Neural progenitor cell (in vitro differentiated cells): ENCODE data around the gene FUT7. TPM values are rescaled to one million over a fixed set of nuclear protein-coding genes. Genes with fewer than 3 reads are reported as not detected.

Experiments
- DNase-seq: peaks from one replicate; pipeline ENCODE4 v3.0.0-alpha.2; 2016; ENCODE audit warnings: low spot score
- H2AFZ ChIP-seq: fragments of 200-600 bp; sonication (generic); replicated peaks from 2 replicates; pipeline ENCODE4 v1.6.1; 2016; ENCODE audit warnings: antibody characterized with exemption
- H3F3A ChIP-seq: fragments of 200-600 bp; sonication (generic); 2 replicates; pipeline ENCODE4 v1.6.1; 2016; ENCODE audit warnings: antibody characterized with exemption, low read depth
- H3K27ac ChIP-seq: fragments of 200-600 bp; sonication (generic); 2 replicates; pipeline ENCODE4 v1.5.1; 2016; ENCODE audit warnings: mild to moderate bottlenecking
- H3K27me3 ChIP-seq: fragments of 200-600 bp; sonication (generic); 2 replicates; pipeline ENCODE4 v1.6.1; 2016; ENCODE audit warnings: mild to moderate bottlenecking, moderate library complexity
- H3K36me3 ChIP-seq: fragments of 200-600 bp; sonication (generic); 2 replicates; pipeline ENCODE4 v1.5.1; 2016
- H3K4me1 ChIP-seq: fragments of 200-600 bp; sonication (generic); 2 replicates; pipeline ENCODE4 v1.6.1; 2016; ENCODE audit warnings: mixed run types
- H3K4me2 ChIP-seq: fragments of 200-600 bp; sonication (generic); 2 replicates; pipeline ENCODE4 v1.6.1; 2016
- H3K4me3 ChIP-seq: fragments of 200-600 bp; sonication (generic); 2 replicates; pipeline ENCODE4 v1.5.1; 2016
- H3K79me2 ChIP-seq: fragments of 200-600 bp; sonication (generic); 2 replicates; pipeline ENCODE4 v1.6.1; 2016; ENCODE audit warnings: low read depth
- H3K9ac ChIP-seq: fragments of 200-600 bp; sonication (generic); 2 replicates; pipeline ENCODE4 v1.6.1; 2016
- H3K9me3 ChIP-seq: fragments of 200-600 bp; sonication (generic); 2 replicates; pipeline ENCODE4 v1.5.1; 2016; ENCODE audit warnings: low read depth
- H4K20me1 ChIP-seq: fragments of 200-600 bp; sonication (generic); 2 replicates; pipeline ENCODE4 v1.6.1; 2016; ENCODE audit warnings: low read depth
- H3K27ac Mint-ChIP-seq: 3 replicates; pipeline ENCODE4 v1.8.0; 2021; ENCODE audit warnings: mixed read lengths
- H3K27me3 Mint-ChIP-seq: 2 replicates; pipeline ENCODE4 v1.8.0; 2022; ENCODE audit warnings: low read depth, mild to moderate bottlenecking, inconsistent platforms, moderate library complexity, mixed read lengths; ENCODE audit not compliant: insufficient read depth
- H3K36me3 Mint-ChIP-seq: 3 replicates; pipeline ENCODE4 v1.8.0; 2021; ENCODE audit warnings: mixed read lengths
- H3K4me1 Mint-ChIP-seq: 3 replicates; pipeline ENCODE4 v1.8.0; 2021; ENCODE audit warnings: mixed read lengths
- H3K4me3 Mint-ChIP-seq: 3 replicates; pipeline ENCODE4 v1.8.0; 2021; ENCODE audit warnings: mild to moderate bottlenecking, moderate library complexity, mixed read lengths
- H3K9me3 Mint-ChIP-seq: 3 replicates; pipeline ENCODE4 v1.8.0; 2020; ENCODE audit warnings: mixed read lengths
- CTCF ChIP-seq: fragments of 200-600 bp; sonication (generic); IDR thresholded peaks from 2 replicates; pipeline ENCODE4 v1.5.1; 2017; ENCODE audit warnings: antibody characterized with exemption, mild to moderate bottlenecking
- EZH2 ChIP-seq: fragments of 200-600 bp; sonication (generic); IDR thresholded peaks from 2 replicates; pipeline ENCODE4 v1.6.1; 2017; ENCODE audit warnings: antibody characterized with exemption, mild to moderate bottlenecking, moderate library complexity
- EZH2phosphoT487 ChIP-seq: fragments of 200-600 bp; sonication (generic); IDR thresholded peaks from 2 replicates; pipeline ENCODE4 v1.6.1; 2017; ENCODE audit warnings: antibody characterized with exemption
- total RNA-seq: library from RNA; depleted of rRNA; stranded (reverse); fragments of >200 nt; gene quantifications from 2 replicates; pipeline ENCODE4 v1.2.3, GENCODE V29; 2015; ENCODE audit warnings: low replicate concordance

The FUT7 gene
- total RNA-seq, 1 donor from 2014 or later, result not detected

GRCh38 chr9:136985853-136986252 lies 46.0 kb downstream of the FUT7 start:
- peak overlapping the region; percentile 25 for H3K4me3 ChIP-seq
- no peaks in the 10 kb centered on the region for H3K9me3 ChIP-seq

GRCh38 chr9:136985027-136985602 lies 46.8 kb downstream of the FUT7 start:
- Histone ChIP-seq H3K36me3 (no peaks in the 10 kb centered on the region), H4K20me1 (no peaks in the 10 kb centered on the region), H3F3A (peaks cover 7% of the 10 kb centered on the region), H3K9me3 (no peaks in the 10 kb centered on the region), H3K4me1 (peaks cover 13% of the 10 kb centered on the region), H3K27ac (no peak overlapping the region), H3K79me2 (no peaks in the 10 kb centered on the region), H3K9ac (no peak overlapping the region), H3K4me3 (peak overlapping the region; percentile 25), H3K27me3 (peaks cover 29% of the 10 kb centered on the region), H2AFZ (no peak overlapping the region), H3K4me2 (peak overlapping the region; percentile 67)
- Mint-ChIP-seq H3K27me3 (peaks cover 4% of the 10 kb centered on the region), H3K4me1 (peaks cover 17% of the 10 kb centered on the region), H3K36me3 (no peaks in the 10 kb centered on the region), H3K9me3 (no peaks in the 10 kb centered on the region), H3K27ac (no peak overlapping the region), H3K4me3 (no peak overlapping the region)
- TF ChIP-seq EZH2 (peak; percentile 39), EZH2phosphoT487 (no peak), CTCF (no peak)
- DNase-seq, result no peak

More at GRCh38 chr9:136985853-136986252, 46.0 kb downstream of the FUT7 start:
- H3K9me3 Mint-ChIP-seq, result peaks cover 3% of the 10 kb centered on the region
- no peaks in the 10 kb centered on the region for H3K79me2 ChIP-seq
- no peak overlapping the region for H3K4me3 Mint-ChIP-seq
- H3K27ac ChIP-seq, result no peak overlapping the region
- peaks cover 14% of the 10 kb centered on the region for H3F3A ChIP-seq
- no peaks in the 10 kb centered on the region for H4K20me1 ChIP-seq
- H3K4me1 Mint-ChIP-seq, result peaks cover 15% of the 10 kb centered on the region
- no peak overlapping the region for H2AFZ ChIP-seq
- H3K9ac ChIP-seq, result no peak overlapping the region
- H3K36me3 ChIP-seq, result no peaks in the 10 kb centered on the region
- no peaks in the 10 kb centered on the region for H3K36me3 Mint-ChIP-seq
- DNase-seq, result no peak
- H3K27me3 ChIP-seq, result peaks cover 29% of the 10 kb centered on the region
- H3K27me3 Mint-ChIP-seq, result peaks cover 8% of the 10 kb centered on the region
- peak overlapping the region; percentile 67 for H3K4me2 ChIP-seq
- TF ChIP-seq CTCF, result no peak
- TF ChIP-seq EZH2, result no peak
- TF ChIP-seq EZH2phosphoT487, result no peak
- no peak overlapping the region for H3K27ac Mint-ChIP-seq
- H3K4me1 ChIP-seq, result peaks cover 13% of the 10 kb centered on the region

- no peak for TF ChIP-seq EZH2
- TF ChIP-seq EZH2phosphoT487, result no peak
- TF ChIP-seq CTCF, result no peak
- H3K4me1 Mint-ChIP-seq, result peaks cover 12% of the 10 kb centered on the region
- no peaks in the 10 kb centered on the region for H3K9me3 Mint-ChIP-seq
- no peaks in the 10 kb centered on the region for H4K20me1 ChIP-seq
- H2AFZ ChIP-seq, result no peak overlapping the region
- no peak overlapping the region for H3K9ac ChIP-seq
- H3K36me3 ChIP-seq, result no peaks in the 10 kb centered on the region
- peaks cover 4% of the 10 kb centered on the region for H3F3A ChIP-seq
- no peak overlapping the region for H3K27ac ChIP-seq
- DNase-seq, result no peak
- no peaks in the 10 kb centered on the region for H3K9me3 ChIP-seq
- H3K27ac Mint-ChIP-seq, result no peak overlapping the region
- no peaks in the 10 kb centered on the region for H3K79me2 ChIP-seq
- no peak overlapping the region for H3K4me3 ChIP-seq
- peak overlapping the region; percentile 67 for H3K4me2 ChIP-seq
- peaks cover 9% of the 10 kb centered on the region for H3K4me1 ChIP-seq
- no peaks in the 10 kb centered on the region for H3K36me3 Mint-ChIP-seq
- peaks cover 29% of the 10 kb centered on the region for H3K27me3 ChIP-seq
- H3K27me3 Mint-ChIP-seq, result peaks cover 4% of the 10 kb centered on the region
- H3K4me3 Mint-ChIP-seq, result no peak overlapping the region
These were observed 47.3 kb downstream of the FUT7 start for GRCh38 chr9:136984464-136985026.
